HG03039 (cell line): ENCODE measurements around the gene SIAE.

Source experiments
- ATAC-seq: cut with Tn5 transposase; IDR thresholded peaks from one replicate; pipeline ENCODE4 v1.9.1; 2021; ENCODE audit warnings: mild to moderate bottlenecking, moderate library complexity; ENCODE audit not compliant: unreplicated experiment

Gene SIAE

GRCh38 chr11:124583781-124584180 lies 89.8 kb downstream of the SIAE start:
- ATAC-seq: no peak
